NCI-H2227 treated with DMSO at 0.1 percent for 48 hours (cell line): Measurements from ENCODE around the gene SIX2.

ENCODE experiments used
- DNase-seq: peaks from one replicate; lab custom pipeline; 2025; lab: John Stamatoyannopoulos, UW

Gene SIX2

GRCh38 chr2:44967056-44967455, 42.2 kb downstream of the SIX2 start:
- no peak for DNase-seq

- DNase-seq, result no peak
Observed at GRCh38 chr2:44965684-44966083, 43.6 kb downstream of the SIX2 start.

- DNase-seq, result no peak
Observed at GRCh38 chr2:44964752-44965236, 44.5 kb downstream of the SIX2 start.

DNA sequence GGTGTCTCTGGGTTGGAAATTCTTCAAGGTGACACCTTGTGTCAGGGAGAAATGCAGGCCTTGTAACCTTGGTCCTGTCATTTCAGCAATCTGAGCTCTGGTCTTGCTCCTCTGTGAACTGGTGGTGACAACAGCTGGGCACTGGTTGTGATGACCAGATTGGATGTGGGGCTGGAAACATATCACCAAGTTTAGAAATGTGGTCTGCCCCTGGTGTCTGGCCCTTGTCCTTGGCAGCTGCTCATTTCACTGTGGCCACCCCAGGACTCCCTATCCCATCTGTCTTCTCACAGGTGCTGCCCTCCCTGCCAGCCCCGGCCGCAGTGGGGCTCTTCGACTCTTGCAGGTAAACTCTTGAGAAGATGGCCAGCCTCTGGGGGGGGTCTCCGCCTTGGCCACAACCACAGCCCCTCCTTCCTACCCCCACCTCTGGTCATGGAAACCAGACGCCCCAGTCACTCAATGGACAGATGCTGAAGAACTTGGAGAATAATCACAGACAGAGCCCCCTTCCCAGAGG, 47.0 kb downstream of the SIX2 start:
- DNase-seq, result no peak

DNA sequence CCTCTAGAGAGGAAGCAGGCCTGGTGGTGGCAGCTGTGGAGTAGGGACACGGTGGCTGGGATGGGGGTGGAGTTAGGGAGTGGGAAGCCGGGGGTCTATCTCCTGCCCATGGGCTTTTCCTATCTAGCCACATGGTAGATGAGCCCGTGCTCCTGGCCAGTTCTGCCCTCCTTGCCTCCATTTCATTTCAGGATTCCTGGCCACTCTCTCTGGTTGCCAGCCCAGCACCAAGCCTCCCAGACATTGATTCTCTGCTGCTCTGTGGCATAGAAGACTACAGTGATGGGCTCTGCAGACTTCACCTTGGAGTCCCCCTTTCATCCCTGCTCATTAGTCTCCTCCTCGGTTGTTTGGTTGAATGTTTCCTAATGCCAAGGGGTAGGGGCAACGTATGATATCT, 48.4 kb downstream of the SIX2 start:
- no peak for DNase-seq

GRCh38 chr2:44959855-44960254, 49.4 kb downstream of the SIX2 start:
- DNase-seq, result no peak

DNA sequence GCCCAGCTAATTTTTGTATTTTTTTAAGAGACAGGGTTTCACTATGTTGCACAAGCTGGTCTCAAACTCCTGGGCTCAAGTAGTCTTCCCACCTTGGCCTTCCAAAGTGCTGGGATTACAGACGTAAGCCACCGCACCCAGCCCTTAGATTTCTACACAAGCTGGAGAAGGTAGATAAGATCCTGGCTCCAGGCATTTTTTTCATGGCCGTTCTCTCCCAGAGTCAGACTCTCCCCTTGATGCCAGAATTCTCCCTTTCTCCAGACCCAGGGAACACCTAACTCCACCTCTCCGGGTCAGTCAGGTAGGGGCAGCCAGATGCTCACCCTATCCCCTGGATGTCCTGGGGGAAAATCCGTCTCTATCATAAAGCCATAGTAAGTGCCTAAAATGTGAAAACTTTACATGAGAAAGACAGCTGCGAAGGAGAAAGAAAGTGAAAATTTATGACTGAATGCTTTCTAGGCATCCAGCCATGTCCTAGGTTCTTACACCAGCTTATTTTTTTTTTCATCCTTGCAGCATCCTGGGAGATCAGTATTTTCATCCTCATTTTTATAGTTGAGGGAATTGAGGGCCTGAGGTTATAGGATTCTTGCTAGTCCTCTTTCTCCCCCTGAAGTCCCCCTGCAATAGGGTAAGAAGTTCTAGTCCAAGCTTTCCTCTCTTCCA, 51.5 kb downstream of the SIX2 start:
- no peak for DNase-seq

DNA sequence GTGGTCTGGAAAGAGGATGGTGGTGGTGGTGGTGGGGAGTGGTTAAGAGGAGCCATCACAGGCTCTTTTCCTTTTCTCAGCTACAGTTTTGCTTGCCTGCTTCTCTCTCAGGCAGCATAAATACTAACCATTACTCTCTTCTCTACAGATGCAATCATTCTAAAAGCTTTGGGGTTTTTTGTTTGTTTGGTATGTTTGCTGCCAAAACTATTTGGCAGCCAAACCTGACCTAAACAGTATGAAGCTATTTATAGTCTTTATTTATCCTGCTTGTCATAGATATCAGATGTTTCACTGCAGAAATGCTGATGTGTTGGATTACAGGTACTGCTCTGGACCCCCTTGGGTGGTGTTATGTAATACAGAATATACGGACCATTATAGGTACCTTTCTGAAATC, 52.4 kb downstream of the SIX2 start:
- DNase-seq, result no peak

DNA sequence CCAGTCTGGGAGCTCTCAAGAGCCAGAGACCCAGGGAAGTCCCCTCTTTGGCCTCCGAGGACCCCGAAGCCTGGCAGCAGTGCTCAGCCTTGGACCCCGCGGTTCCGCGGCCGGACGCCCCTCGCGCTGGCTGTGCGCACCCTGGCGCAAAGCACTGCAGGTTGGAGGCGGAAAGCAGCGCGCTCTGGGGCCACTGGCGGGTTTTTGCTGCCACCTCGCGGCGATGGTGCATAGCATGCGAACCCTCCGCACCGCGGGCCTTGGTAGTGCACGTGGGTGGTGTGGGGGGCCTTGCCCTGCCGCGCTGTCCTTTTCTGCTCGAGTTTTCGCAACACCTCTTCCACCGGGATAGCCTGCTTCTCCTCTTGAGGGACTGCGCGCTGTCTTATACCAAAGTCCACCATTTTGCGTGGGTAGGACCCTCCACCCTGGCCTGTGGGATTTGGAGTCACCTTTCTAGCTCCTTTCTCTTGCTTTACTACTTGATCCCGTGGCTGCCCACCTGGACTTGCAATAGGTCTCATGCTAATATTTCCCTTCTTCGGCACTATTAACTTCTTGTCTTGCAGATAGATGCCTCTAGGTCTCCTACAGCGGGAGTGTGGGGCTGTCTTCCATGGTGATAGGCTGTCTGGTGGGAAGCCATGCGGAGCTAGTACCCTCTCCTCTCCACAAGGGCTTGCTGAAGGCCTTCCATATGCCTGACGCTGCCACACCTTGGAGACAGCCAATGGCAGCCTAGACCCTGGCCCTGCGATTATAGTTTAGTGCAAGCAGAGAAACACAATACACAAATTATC, 53.5 kb downstream of the SIX2 start:
- DNase-seq, result peak; percentile 67
